H1 (cell line): ENCODE measurements around the gene PHKA2. TPM values are rescaled to one million over a fixed set of nuclear protein-coding genes. Genes with fewer than 3 reads are reported as not detected.
A peak's percentile ranks its signal among the peaks of the same experiment; 100 is the strongest.

Experiments
- PHF8 ChIP-seq: fragments of 200-600 bp; sonication (generic); conservative IDR thresholded peaks from 2 replicates; pipeline ENCODE4 v1.7.1; 2012; ENCODE audit warnings: low read depth, mild to moderate bottlenecking, inconsistent platforms, low read length, moderate library complexity
- POLR2A ChIP-seq, 2 experiments: IDR thresholded peaks; 1 replicate in 1 of 2; 2 replicates in 1 of 2; pipeline ENCODE4 v1.6.1; 2011; ENCODE audit warnings: low read depth in 2 of 2, low read length in 2 of 2, mild to moderate bottlenecking in 2 of 2; ENCODE audit errors: control extremely low read depth in 1 of 2
- SP4 ChIP-seq: IDR thresholded peaks from 2 replicates; pipeline ENCODE4 v1.6.1; 2012; ENCODE audit warnings: low read length, inconsistent platforms
- TEAD4 ChIP-seq: IDR thresholded peaks from 2 replicates; pipeline ENCODE4 v1.6.1; 2012; ENCODE audit warnings: low read depth, low read length, inconsistent platforms, mixed read lengths
- polyA plus RNA-seq, 7 experiments: library from polyadenylated mRNA; depleted of rRNA in 3 of 7; stranded (reverse) in 5 of 7; unstranded in 2 of 7; fragments of >200 nt in 5 of 7; fragments of 200-250 nt in 2 of 7; gene quantifications; 1 replicate in 5 of 7; 2 replicates in 1 of 7; 4 replicates in 1 of 7; pipeline versions ENCODE4 v1.2.1 to v1.2.3, GENCODE V29; 2011 to 2013; ENCODE audit warnings: missing spikeins in 2 of 7, mixed read lengths in 2 of 7
- total RNA-seq: library from RNA; stranded (reverse); fragmentation: NEBNext Ultra II Directional; extraction: Animal tissue kit (Norgen Biotek cat#: 25700); gene quantifications from 2 replicates; pipeline ENCODE4 v1.2.1, GENCODE V29; 2021

The PHKA2 gene
- total and polyA plus RNA-seq, 2 of the 8 experiments (the other 6 are each of a cell fraction or from before 2014, with no cell fraction given): 28.1 to 35.8 TPM

GRCh38 chrX:18983666-18984380, at the start of gene PHKA2 (continued):
- no peak for TF ChIP-seq SP4
- 0 out of 3 replicates have a peak, but pooled peaks of 1 of the 2 experiments have one; percentile 7 for TF ChIP-seq POLR2A (IDR thresholded peaks at IDR 0.05; ENCODE audit: control extremely low read depth in 1 of 2, low read depth in 2 of 2, low read length in 2 of 2)
- 0 out of 2 replicates have a peak, but pooled peaks have one; percentile 8 for TF ChIP-seq PHF8
- TF ChIP-seq TEAD4: no peak
